SK-N-SH (cell line): ENCODE results near the gene MAML3. TPM values are rescaled to one million over a fixed set of nuclear protein-coding genes. Genes with fewer than 3 reads are reported as not detected.
A peak's percentile ranks its signal among the peaks of the same experiment; 100 is the strongest.

Experiments used
- CTCF ChIA-PET: fragments of 300-600, 350-600 bp; formaldehyde crosslinking; extraction: SDS; loops from one replicate; lab custom pipeline; 2021; lab: Yijun Ruan, JAX
- POLR2A ChIA-PET: fragments of 350-600 bp; sonication (Branson Sonifier 250); formaldehyde crosslinking; extraction: SDS; loops from one replicate; lab custom pipeline; 2020; ENCODE audit warnings: antibody characterized with exemption, inconsistent platforms; lab: Yijun Ruan, JAX
- DNase-seq: peaks from one replicate; pipeline ENCODE4 v3.0.0; 2012
- H2AFZ ChIP-seq: fragments of 200-600 bp; sonication (generic); 2 replicates; pipeline ENCODE4 v1.8.1; 2016; ENCODE audit warnings: antibody characterized with exemption, mild to moderate bottlenecking, low read depth
- H3F3A ChIP-seq: fragments of 200-600 bp; sonication (generic); replicated peaks from 2 replicates; pipeline ENCODE3; 2016; ENCODE audit warnings: antibody characterized with exemption, mild to moderate bottlenecking; ENCODE audit not compliant: insufficient read depth
- H3K27ac ChIP-seq, 2 experiments: fragments of 200-500 bp in 1 of 2; fragments of 200-600 bp in 1 of 2; sonication (Bioruptor generic) in 1 of 2; sonication (generic), shearing (Covaris generic) in 1 of 2; 2 replicates each; pipeline versions ENCODE4 v1.5.1 to v1.6.1; 2014 to 2016; ENCODE audit warnings: low read depth in 2 of 2, inconsistent platforms in 1 of 2, low read length in 1 of 2, mild to moderate bottlenecking in 1 of 2, mixed read lengths in 1 of 2
- H3K27me3 ChIP-seq: fragments of 200-600 bp; sonication (generic), shearing (Covaris generic); 2 replicates; pipeline ENCODE4 v1.6.1; 2016; ENCODE audit warnings: mixed run types; ENCODE audit not compliant: insufficient read depth
- H3K36me3 ChIP-seq, 2 experiments: fragments of 200-500 bp in 1 of 2; fragments of 200-600 bp in 1 of 2; sonication (Bioruptor generic) in 1 of 2; sonication (generic) in 1 of 2; replicated peaks in 1 of 2; 2 replicates each; pipeline versions ENCODE3 to v1.5.1; 2014 to 2016; ENCODE audit warnings: low read length in 1 of 2, mild to moderate bottlenecking in 1 of 2; ENCODE audit not compliant: insufficient read depth in 2 of 2, control insufficient read depth in 1 of 2
- H3K4me1 ChIP-seq, 2 experiments: fragments of 200-500 bp in 1 of 2; fragments of 200-600 bp in 1 of 2; sonication (Bioruptor generic) in 1 of 2; sonication (generic), shearing (Covaris generic) in 1 of 2; 2 replicates each; pipeline versions ENCODE4 v1.5.1 to v1.6.1; 2014 to 2016; ENCODE audit warnings: low read depth in 1 of 2, low read length in 1 of 2, mixed run types in 1 of 2; ENCODE audit not compliant: insufficient read depth in 2 of 2, control insufficient read depth in 1 of 2
- H3K4me2 ChIP-seq: fragments of 200-600 bp; sonication (generic), shearing (Covaris generic); 2 replicates; pipeline ENCODE4 v1.6.1; 2017; ENCODE audit warnings: mixed run types
- H3K4me3 ChIP-seq, 2 experiments: fragments of 200-500 bp in 1 of 2; fragments of 200-600 bp in 1 of 2; sonication (Bioruptor generic) in 1 of 2; sonication (generic), shearing (Covaris generic) in 1 of 2; 2 replicates each; pipeline versions ENCODE4 v1.5.1 to v1.8.1; 2014 to 2016; ENCODE audit warnings: low read depth in 2 of 2, inconsistent platforms in 1 of 2, low read length in 1 of 2, mild to moderate bottlenecking in 1 of 2, mixed read lengths in 1 of 2, moderate library complexity in 1 of 2
- H3K79me2 ChIP-seq: fragments of 200-600 bp; sonication (generic); 2 replicates; pipeline ENCODE4 v1.8.1; 2017; ENCODE audit warnings: mild to moderate bottlenecking; ENCODE audit not compliant: insufficient read depth
- H3K9ac ChIP-seq: fragments of 200-600 bp; sonication (generic); 2 replicates; pipeline ENCODE4 v1.6.1; 2017; ENCODE audit warnings: mixed run types
- H3K9me2 ChIP-seq: fragments of 200-600 bp; sonication (generic); 2 replicates; pipeline ENCODE4 v1.6.1; 2017; ENCODE audit warnings: mixed run types
- H3K9me3 ChIP-seq: fragments of 200-600 bp; sonication (generic); 2 replicates; pipeline ENCODE4 v1.6.1; 2017; ENCODE audit warnings: mixed run types, mild to moderate bottlenecking, moderate library complexity
- H4K20me1 ChIP-seq: fragments of 200-600 bp; sonication (generic); 2 replicates; pipeline ENCODE4 v1.6.1; 2017; ENCODE audit warnings: mild to moderate bottlenecking, mixed run types; ENCODE audit not compliant: insufficient read depth
- FOSL2 ChIP-seq: IDR thresholded peaks from 2 replicates; pipeline ENCODE4 v1.4.0; 2012; ENCODE audit warnings: low read depth, mild to moderate bottlenecking, moderate library complexity, borderline replicate concordance
- FOXJ3 ChIP-seq: sonication (generic); formaldehyde crosslinking; IDR thresholded peaks from 2 replicates; pipeline ENCODE4 v1.5.1; 2020; ENCODE audit warnings: mild to moderate bottlenecking, missing genetic modification reagents
- FOXM1 ChIP-seq: IDR thresholded peaks from 2 replicates; pipeline ENCODE4 v1.4.0; 2012; ENCODE audit warnings: low read depth, mild to moderate bottlenecking
- GATA2 ChIP-seq: sonication (generic); formaldehyde crosslinking; IDR thresholded peaks from 2 replicates; pipeline ENCODE4 v1.5.0; 2020; ENCODE audit warnings: mild to moderate bottlenecking, missing genetic modification reagents
- JUND ChIP-seq: IDR thresholded peaks from 2 replicates; pipeline ENCODE4 v1.4.0; 2012
- MAX ChIP-seq: IDR thresholded peaks from 2 replicates; pipeline ENCODE4 v1.4.0; 2012; ENCODE audit warnings: low read depth
- MXI1 ChIP-seq: IDR thresholded peaks from 2 replicates; pipeline ENCODE4 v1.6.1; 2012; ENCODE audit warnings: mild to moderate bottlenecking, low read depth, low read length, improper control_type of control experiment
- NFIC ChIP-seq: IDR thresholded peaks from 2 replicates; pipeline ENCODE4 v1.4.0; 2012; ENCODE audit warnings: borderline replicate concordance
- NRF1 ChIP-seq: IDR thresholded peaks from 2 replicates; pipeline ENCODE4 v1.6.1; 2012; ENCODE audit warnings: low read depth, mild to moderate bottlenecking, low read length
- POLR2AphosphoS5 ChIP-seq: IDR thresholded peaks from 2 replicates; pipeline ENCODE4 v1.6.1; 2012; ENCODE audit warnings: low read depth, low read length
- RAD21 ChIP-seq: IDR thresholded peaks from 2 replicates; pipeline ENCODE4 v1.6.1; 2012; ENCODE audit warnings: mild to moderate bottlenecking, low read length
- RFX5 ChIP-seq: IDR thresholded peaks from 2 replicates; pipeline ENCODE4 v1.6.1; 2012; ENCODE audit warnings: mild to moderate bottlenecking, improper control_type of control experiment, low read length
- RXRA ChIP-seq: IDR thresholded peaks from 2 replicates; pipeline ENCODE4 v1.4.0; 2012; ENCODE audit warnings: low read depth, mild to moderate bottlenecking, borderline replicate concordance
- SIN3A ChIP-seq: IDR thresholded peaks from 2 replicates; pipeline ENCODE4 v1.6.1; 2012; ENCODE audit warnings: low read depth, mild to moderate bottlenecking, low read length, moderate library complexity, borderline replicate concordance
- TAF1 ChIP-seq: IDR thresholded peaks from 2 replicates; pipeline ENCODE4 v1.6.1; 2012; ENCODE audit warnings: low read depth, mild to moderate bottlenecking, low read length, moderate library complexity, borderline replicate concordance
- TCF12 ChIP-seq: IDR thresholded peaks from 2 replicates; pipeline ENCODE4 v1.4.0; 2012
- USF1 ChIP-seq: IDR thresholded peaks from 2 replicates; pipeline ENCODE4 v1.4.0; 2012; ENCODE audit warnings: low read depth, borderline replicate concordance
- YY1 ChIP-seq: IDR thresholded peaks from 2 replicates; pipeline ENCODE4 v1.4.0; 2012; ENCODE audit warnings: low read depth, mild to moderate bottlenecking
- WGBS: methylation state at CpG from one replicate; pipeline ENCODE4 v1.1.6; 2017; ENCODE audit warnings: low lambda C conversion rate; 5-methylcytosine and 5-hydroxymethylcytosine counted together
- polyA plus RNA-seq, 3 experiments: library from polyadenylated mRNA; depleted of rRNA; stranded (reverse); fragments of >200 nt; gene quantifications; 2 replicates each; pipeline ENCODE4 v1.2.3, GENCODE V29; 2012

The MAML3 gene
- polyA plus RNA-seq, 1 of the 3 experiments (the other 2 are of a cell fraction), result 5.3 TPM

GRCh38 chr4:140066031-140066930 is 87.7 kb downstream of the MAML3 start:
- TF ChIP-seq MXI1 (0 out of 2 replicates have a peak, but pooled peaks have one; percentile 18), RFX5 (no peak)
- peaks cover 6 to 22% of the 10 kb centered on the region in 2 experiments; a peak in 2 of 4 replicates for H3K4me1 ChIP-seq
- CTCF ChIA-PET, result interaction anchor here (0.8 kb wide), 1 partner anchor 294 kb away, joined by 3 read pairs; no protein-coding TSS in a partner anchor

DNA sequence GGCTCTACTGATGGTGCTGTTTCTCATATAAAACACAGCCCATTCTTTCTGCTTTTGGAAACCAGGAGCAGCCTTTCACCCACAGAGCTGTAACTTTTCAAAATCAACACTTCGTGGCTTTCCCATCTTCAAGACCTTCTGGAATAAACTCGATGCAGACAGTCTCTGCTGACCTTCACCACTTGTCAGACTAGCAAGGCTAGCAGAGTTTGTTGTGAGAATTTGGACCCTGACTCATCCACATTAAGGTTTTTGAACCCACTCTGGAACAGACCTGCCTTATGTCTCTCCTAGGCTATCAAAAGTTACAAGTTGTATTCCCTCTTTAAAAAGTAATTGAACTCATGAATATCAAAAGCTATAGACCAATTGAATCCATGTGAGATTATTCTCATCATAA is 88.6 kb downstream of the MAML3 start:
- CTCF ChIA-PET, result interaction anchor here (0.8 to 0.9 kb wide), 2 partner anchors 11 to 294 kb away, joined by 3 to 4 read pairs; no protein-coding TSS in a partner anchor
- Histone ChIP-seq H3K27me3 (no peaks in the 10 kb centered on the region), H3K4me3 (no peak overlapping the region), H3K4me1 (peaks cover 10 to 18% of the 10 kb centered on the region in 2 experiments; a peak in 3 of 4 replicates), H3F3A (no peaks in the 10 kb centered on the region), H3K9me2 (no peaks in the 10 kb centered on the region), H3K9ac (no peak overlapping the region), H3K36me3 (no peaks in the 10 kb centered on the region), H2AFZ (no peak overlapping the region), H3K9me3 (no peaks in the 10 kb centered on the region)
- POLR2A ChIA-PET, result no interaction called here
- 45% methylated on average over 2 of the region's 2 CpGs for WGBS
- TF ChIP-seq MXI1, result no peak
- TF ChIP-seq USF1, result no peak
- TF ChIP-seq YY1, result no peak
- no peak for TF ChIP-seq FOXJ3 (CRISPR knock-in tag)
- TF ChIP-seq FOXM1, result no peak
- TF ChIP-seq TCF12, result peak; percentile 8; the same call in 1 of the 2 replicates
- TF ChIP-seq, all 33 proteins: peak for 1
- Histone ChIP-seq H3K27ac (no peak overlapping the region; a peak in 1 of 4 replicates), H3K79me2 (no peaks in the 10 kb centered on the region), H4K20me1 (no peaks in the 10 kb centered on the region), H3K4me2 (no peak overlapping the region)
- no peak for DNase-seq

More at GRCh38 chr4:140066031-140066930, 87.7 kb downstream of the MAML3 start:
- H3K27me3 ChIP-seq, result no peaks in the 10 kb centered on the region
- H3K27ac ChIP-seq, result peak overlapping the region in 1 of 2 experiments; percentile 50; a peak in 1 of 4 replicates
- 87% methylated on average over 3 of the region's 3 CpGs for WGBS
- H3K4me2 ChIP-seq, result no peak overlapping the region
- no peak overlapping the region for H3K9ac ChIP-seq
- no peak for DNase-seq
- no peaks in the 10 kb centered on the region for H3K9me3 ChIP-seq
- no peaks in the 10 kb centered on the region for H4K20me1 ChIP-seq
- H3F3A ChIP-seq, result no peaks in the 10 kb centered on the region
- no peaks in the 10 kb centered on the region for H3K36me3 ChIP-seq
- H3K79me2 ChIP-seq, result no peaks in the 10 kb centered on the region
- H2AFZ ChIP-seq, result no peak overlapping the region
- H3K9me2 ChIP-seq, result no peaks in the 10 kb centered on the region
- POLR2A ChIA-PET, result no interaction called here
- no peak overlapping the region for H3K4me3 ChIP-seq

GRCh38 chr4:140061659-140062289 is 92.2 kb downstream of the MAML3 start:
- Histone ChIP-seq H3K79me2 (no peaks in the 10 kb centered on the region), H3K4me3 (no peak overlapping the region), H4K20me1 (no peaks in the 10 kb centered on the region), H3K36me3 (no peaks in the 10 kb centered on the region), H3K9ac (no peak overlapping the region), H3K4me1 (peaks cover 12 to 24% of the 10 kb centered on the region in 2 experiments), H3K9me3 (no peaks in the 10 kb centered on the region), H3K27ac (peak overlapping the region in 1 of 2 experiments; percentile 47; a peak in 1 of 4 replicates), H2AFZ (no peak overlapping the region), H3K27me3 (no peaks in the 10 kb centered on the region), H3K9me2 (no peaks in the 10 kb centered on the region), H3F3A (peaks cover 3% of the 10 kb centered on the region), H3K4me2 (no peak overlapping the region)
- TF ChIP-seq GATA2 (CRISPR knock-in tag) (no peak), USF1 (no peak), JUND (no peak), POLR2AphosphoS5 (no peak), RXRA (no peak), YY1 (no peak), TCF12 (no peak), NFIC (no peak), TAF1 (no peak), MAX (no peak), NRF1 (no peak), FOXM1 (no peak), FOSL2 (no peak), SIN3A (no peak), FOXJ3 (CRISPR knock-in tag) (no peak), RAD21 (no peak), MXI1 (no peak)
- no peak for DNase-seq
- CTCF ChIA-PET, result interaction anchor here (0.5 to 1.0 kb wide), 3 partner anchors 9 to 338 kb away, joined by 3 to 4 read pairs (median 4); no protein-coding TSS in a partner anchor
- POLR2A ChIA-PET, result no interaction called here
- 93% methylated on average over 3 of the region's 3 CpGs for WGBS
